Measurements from ENCODE around the gene MAGI1. TPM values are rescaled to one million over a fixed set of nuclear protein-coding genes. Genes with fewer than 3 reads are reported as not detected.

MAGI1 gene
- total RNA-seq, 6 donors from 2014 or later = 33.0 to 72.9 (median 62.4) TPM

DNA sequence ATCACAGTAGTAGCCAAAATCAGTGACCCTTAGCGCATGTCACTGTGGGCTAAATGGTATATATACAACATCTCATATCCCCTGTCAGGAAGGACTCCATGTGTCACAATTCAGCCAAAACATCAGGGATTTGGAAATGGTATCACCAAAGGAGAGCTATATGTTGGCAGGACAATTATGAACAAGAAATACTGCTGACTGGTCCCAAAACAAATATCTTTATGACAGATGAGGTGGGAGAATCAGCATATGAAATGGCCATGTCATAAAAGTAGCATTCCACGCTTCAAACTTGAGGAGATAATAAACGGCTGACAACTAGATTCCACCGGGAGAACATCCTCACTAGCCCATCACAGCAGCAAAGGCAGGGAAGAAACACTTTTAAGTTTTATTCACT, 158.4 kb downstream of the MAGI1 start:
- Histone ChIP-seq H3K4me3 (no peak overlapping the region), H3K27ac (no peak overlapping the region), H3K27me3 (no peaks in the 10 kb centered on the region), H3K9me3 (no peaks in the 10 kb centered on the region), H3K4me1 (peaks cover 8 to 29% (median 17%) of the 10 kb centered on the region in 4 donors), H3K36me3 (no peaks in the 10 kb centered on the region)
- TF ChIP-seq EP300 (IDR thresholded peaks at IDR 0.05) (no peak), POLR2A (IDR thresholded peaks at IDR 0.05) (no peak), POLR2AphosphoS5 (IDR thresholded peaks at IDR 0.05) (no peak)
- TF ChIP-seq, protein P1, sequence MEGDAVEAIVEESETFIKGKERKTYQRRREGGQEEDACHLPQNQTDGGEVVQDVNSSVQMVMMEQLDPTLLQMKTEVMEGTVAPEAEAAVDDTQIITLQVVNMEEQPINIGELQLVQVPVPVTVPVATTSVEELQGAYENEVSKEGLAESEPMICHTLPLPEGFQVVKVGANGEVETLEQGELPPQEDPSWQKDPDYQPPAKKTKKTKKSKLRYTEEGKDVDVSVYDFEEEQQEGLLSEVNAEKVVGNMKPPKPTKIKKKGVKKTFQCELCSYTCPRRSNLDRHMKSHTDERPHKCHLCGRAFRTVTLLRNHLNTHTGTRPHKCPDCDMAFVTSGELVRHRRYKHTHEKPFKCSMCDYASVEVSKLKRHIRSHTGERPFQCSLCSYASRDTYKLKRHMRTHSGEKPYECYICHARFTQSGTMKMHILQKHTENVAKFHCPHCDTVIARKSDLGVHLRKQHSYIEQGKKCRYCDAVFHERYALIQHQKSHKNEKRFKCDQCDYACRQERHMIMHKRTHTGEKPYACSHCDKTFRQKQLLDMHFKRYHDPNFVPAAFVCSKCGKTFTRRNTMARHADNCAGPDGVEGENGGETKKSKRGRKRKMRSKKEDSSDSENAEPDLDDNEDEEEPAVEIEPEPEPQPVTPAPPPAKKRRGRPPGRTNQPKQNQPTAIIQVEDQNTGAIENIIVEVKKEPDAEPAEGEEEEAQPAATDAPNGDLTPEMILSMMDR (IDR thresholded peaks at IDR 0.05) = no peak
- ATAC-seq (ENCODE audit: low FRiP score in 2 of 2) (no peak), DNase-seq (no peak)
- WGBS, 2 donors = 72 to 79% methylated on average over 4 of the region's 4 CpGs

GRCh38 chr3:65879372-65879771, 159.3 kb downstream of the MAGI1 start:
- no peak overlapping the region for H3K4me3 ChIP-seq
- H3K9me3 ChIP-seq = no peaks in the 10 kb centered on the region
- no peaks in the 10 kb centered on the region for H3K36me3 ChIP-seq
- DNase-seq = no peak
- no peaks in the 10 kb centered on the region for H3K27me3 ChIP-seq
- WGBS, 2 donors = 80 to 96% methylated on average over 1 of the region's 1 CpG
- TF ChIP-seq, protein P1 (IDR thresholded peaks at IDR 0.05) = no peak
- TF ChIP-seq EP300 (IDR thresholded peaks at IDR 0.05) (no peak), POLR2A (IDR thresholded peaks at IDR 0.05) (no peak), POLR2AphosphoS5 (IDR thresholded peaks at IDR 0.05) (no peak)
- peaks cover 8 to 29% (median 17%) of the 10 kb centered on the region in 4 donors for H3K4me1 ChIP-seq
- H3K27ac ChIP-seq = no peak overlapping the region
- no peak for ATAC-seq (ENCODE audit: low FRiP score in 2 of 2)

DNA sequence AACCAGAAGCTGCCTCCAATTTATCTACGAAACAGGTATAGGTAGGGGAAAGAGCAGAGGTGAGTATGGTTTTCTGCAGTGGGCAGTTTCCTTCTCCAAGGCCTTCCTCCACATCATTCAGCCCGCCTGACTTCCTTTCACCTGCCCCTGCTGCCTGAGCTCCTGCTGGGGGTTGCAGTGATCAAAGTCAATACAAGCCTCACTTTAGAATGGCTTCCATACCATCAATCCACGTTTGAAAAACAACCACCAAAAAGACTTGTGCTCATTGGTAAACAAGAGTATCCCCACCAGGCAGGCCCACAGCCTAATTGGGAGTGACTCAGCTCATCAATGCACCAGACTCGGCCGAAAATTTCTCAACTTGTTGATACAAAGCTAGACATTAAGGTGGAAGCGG, 159.9 kb downstream of the MAGI1 start:
- 81 to 84% methylated on average over 6 of the region's 6 CpGs for WGBS, 2 donors

GRCh38 chr3:65877160-65877559, 161.6 kb downstream of the MAGI1 start:
- Histone ChIP-seq H3K4me3 (no peak overlapping the region), H3K36me3 (no peaks in the 10 kb centered on the region), H3K27me3 (no peaks in the 10 kb centered on the region), H3K4me1 (peaks cover 0 to 13% (median 10%) of the 10 kb centered on the region in 4 donors), H3K9me3 (no peaks in the 10 kb centered on the region), H3K27ac (no peak overlapping the region)
- 73 to 80% methylated on average over 2 of the region's 2 CpGs for WGBS, 2 donors
- TF ChIP-seq POLR2A (IDR thresholded peaks at IDR 0.05) (no peak), EP300 (IDR thresholded peaks at IDR 0.05) (no peak), POLR2AphosphoS5 (IDR thresholded peaks at IDR 0.05) (no peak)
- TF ChIP-seq, protein P1 (IDR thresholded peaks at IDR 0.05) = no peak
- no peak for ATAC-seq (ENCODE audit: low FRiP score in 2 of 2)
- no peak for DNase-seq

More for the DNA sequence above, 159.9 kb downstream of the MAGI1 start:
- Histone ChIP-seq H3K27me3 (no peaks in the 10 kb centered on the region), H3K4me3 (no peak overlapping the region), H3K27ac (no peak overlapping the region), H3K4me1 (peaks cover 8 to 24% (median 17%) of the 10 kb centered on the region in 4 donors), H3K9me3 (no peaks in the 10 kb centered on the region), H3K36me3 (no peaks in the 10 kb centered on the region)
- DNase-seq (no peak), ATAC-seq (ENCODE audit: low FRiP score in 2 of 2) (no peak)
- TF ChIP-seq, protein P1 (IDR thresholded peaks at IDR 0.05) = no peak
- no peak for TF ChIP-seq EP300 (IDR thresholded peaks at IDR 0.05)
- TF ChIP-seq POLR2A (IDR thresholded peaks at IDR 0.05) = no peak
- no peak for TF ChIP-seq POLR2AphosphoS5 (IDR thresholded peaks at IDR 0.05)

- Histone ChIP-seq H3K4me3 (no peak overlapping the region), H3K9me3 (no peaks in the 10 kb centered on the region), H3K36me3 (no peaks in the 10 kb centered on the region), H3K27me3 (no peaks in the 10 kb centered on the region), H3K4me1 (peaks cover 5 to 8% (median 7%) of the 10 kb centered on the region in 4 donors), H3K27ac (no peak overlapping the region)
- TF ChIP-seq POLR2AphosphoS5 (IDR thresholded peaks at IDR 0.05) = no peak
- no peak for TF ChIP-seq EP300 (IDR thresholded peaks at IDR 0.05)
- TF ChIP-seq, protein P1 (IDR thresholded peaks at IDR 0.05) = no peak
- TF ChIP-seq POLR2A (IDR thresholded peaks at IDR 0.05) = no peak
- WGBS, 2 donors = 87 to 93% methylated on average over 3 of the region's 3 CpGs
- ATAC-seq (ENCODE audit: low FRiP score in 2 of 2) (no peak), DNase-seq (no peak)
Measured at GRCh38 chr3:65876028-65876420, 162.7 kb downstream of the MAGI1 start.
